ENCODE results near the gene RSPRY1.
"Not testable (repeated sequence)": the region's sequence is repeated elsewhere in the genome, so short reads cannot be mapped to it uniquely, and the experiment has no call there.

Gene RSPRY1

DNA sequence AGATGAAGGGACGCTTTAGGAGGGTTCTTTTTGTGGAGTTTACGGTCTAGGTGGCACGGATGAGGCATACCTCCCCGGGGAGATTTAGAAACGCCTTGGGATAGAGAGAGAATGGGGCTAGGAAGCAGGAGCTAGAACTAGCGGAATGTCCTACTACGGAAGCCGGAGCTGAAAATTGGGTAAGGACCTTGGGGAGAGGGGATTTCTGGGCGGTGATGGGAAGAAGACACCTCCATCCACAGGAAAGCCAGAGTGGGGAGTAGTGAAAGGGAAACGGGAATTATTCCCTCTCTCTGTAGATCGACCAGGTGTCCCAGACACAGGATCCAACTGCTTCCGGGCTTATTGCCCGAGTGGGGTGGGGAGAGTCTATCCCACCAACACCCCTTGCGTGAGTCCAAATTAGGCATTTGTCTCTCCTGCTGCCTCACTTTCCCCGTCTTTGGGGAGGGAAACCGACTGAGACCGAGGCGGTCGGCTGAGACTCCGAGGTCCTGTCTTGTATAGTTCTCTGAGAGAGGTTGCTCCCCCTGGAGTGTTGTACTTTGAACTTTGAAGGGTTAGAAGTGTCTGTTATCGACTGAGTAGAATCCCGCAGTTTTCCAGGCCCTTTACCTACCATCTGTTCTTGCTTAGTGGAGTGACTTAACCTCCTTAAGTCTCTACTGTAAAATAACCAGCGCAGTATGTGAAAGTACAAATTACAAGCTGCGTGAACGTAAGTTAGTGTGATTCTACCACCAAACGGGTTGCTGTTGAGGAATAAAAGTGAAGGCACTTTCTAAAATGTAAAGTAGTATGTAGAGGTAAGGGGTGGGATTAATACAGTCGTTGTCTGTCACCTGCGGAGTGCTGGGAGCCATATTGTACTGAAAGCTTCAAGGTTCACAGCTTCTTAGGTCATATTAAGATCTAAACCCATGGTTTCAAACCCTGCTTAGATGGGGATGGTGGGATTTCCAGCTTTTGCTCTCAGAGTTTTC lies 1.0 kb downstream of the RSPRY1 start:
- no peak for DNase-seq (ENCODE audit: low read depth in 2 of 2)

DNA sequence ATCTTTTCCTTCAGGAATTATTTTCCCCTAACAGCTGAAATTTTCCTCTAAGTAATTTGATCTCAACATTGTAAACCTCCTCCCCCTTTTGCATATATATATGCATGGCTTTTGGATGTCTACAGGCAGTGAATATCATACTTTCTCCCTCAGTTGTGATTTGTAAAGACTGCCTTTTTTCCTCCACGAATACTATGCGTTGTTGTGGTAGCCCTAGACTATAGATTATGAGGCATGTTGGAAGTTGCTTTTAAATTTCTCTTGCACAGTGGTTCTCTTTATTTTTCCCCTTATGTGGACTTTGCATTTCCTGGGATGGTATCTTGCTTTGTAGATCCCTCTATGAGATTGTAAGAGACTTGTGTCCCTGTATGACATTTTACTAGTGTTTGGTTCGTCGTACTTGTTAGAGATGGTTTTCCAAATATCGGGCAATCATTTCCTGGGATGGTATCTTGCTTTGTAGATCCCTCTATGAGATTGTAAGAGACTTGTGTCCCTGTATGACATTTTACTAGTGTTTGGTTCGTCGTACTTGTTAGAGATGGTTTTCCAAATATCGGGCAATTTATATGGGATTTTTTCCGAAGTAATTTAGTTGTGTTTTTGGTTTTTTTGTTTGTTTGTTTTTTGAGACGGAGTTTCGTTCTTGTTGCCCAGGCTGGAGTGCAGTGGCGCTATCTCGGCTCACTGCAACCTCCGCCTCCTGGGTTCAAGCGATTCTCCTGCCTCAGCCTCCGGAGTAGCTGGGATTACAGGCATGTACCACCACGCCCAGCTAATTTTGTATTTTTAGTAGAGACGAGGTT lies 2.0 kb downstream of the RSPRY1 start:
- not testable (repeated sequence) for DNase-seq (ENCODE audit: low read depth in 2 of 2)

DNA sequence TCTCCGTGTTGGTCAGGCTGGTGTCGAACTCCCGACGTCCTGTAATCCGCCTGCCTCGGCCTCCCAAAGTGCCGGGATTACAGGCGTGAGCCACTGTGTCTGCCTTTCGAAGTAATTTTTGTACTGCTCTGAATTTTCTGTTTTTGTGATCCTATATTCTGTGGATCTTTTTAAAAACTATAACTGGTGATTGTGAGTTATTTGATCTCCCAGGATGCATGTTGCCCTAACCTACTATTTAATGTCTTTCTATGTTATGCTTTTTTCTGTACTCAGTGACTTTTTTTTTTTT lies 2.5 kb downstream of the RSPRY1 start:
- no peak for DNase-seq (ENCODE audit: low read depth in 2 of 2)

DNA sequence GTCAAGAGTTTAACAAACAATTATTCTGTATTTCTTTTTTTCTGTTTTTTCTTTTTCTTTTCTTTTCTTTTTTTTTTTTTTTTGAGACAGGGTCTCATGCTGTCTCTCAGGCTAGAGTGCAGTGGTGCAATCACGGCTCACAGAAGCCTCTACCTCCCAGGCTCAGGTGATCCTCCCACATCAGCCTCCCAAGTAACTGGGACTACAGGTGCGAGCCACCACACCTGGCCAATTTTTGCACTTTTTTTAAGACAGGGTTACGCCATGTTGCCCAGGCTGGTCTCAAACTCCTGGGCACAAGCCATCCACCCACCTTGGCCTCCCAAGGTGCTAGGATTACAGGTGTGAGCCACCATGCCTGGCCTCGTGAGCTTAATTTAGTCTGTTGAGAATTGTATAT lies 3.4 kb downstream of the RSPRY1 start:
- DNase-seq (ENCODE audit: low read depth in 2 of 2): not testable (repeated sequence)

DNA sequence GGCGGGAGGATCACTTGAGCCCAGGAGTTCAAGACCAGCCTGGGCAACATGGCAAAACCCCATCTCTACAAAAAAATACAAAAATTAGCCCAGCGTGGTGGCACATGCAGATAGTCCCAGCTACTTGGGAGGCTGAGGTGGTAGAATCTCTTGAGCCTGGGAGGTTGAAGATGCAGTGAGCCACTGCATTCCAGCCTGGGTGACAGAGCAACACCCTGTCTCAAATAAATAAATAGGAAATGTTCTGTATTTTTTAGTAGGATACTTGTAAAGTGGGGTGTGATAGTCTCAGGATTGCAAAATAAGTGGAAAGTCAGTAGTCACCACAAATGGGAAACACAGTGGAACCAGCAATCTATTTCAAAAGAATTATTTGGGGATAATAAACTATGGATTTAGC lies 4.0 kb downstream of the RSPRY1 start:
- no peak for DNase-seq (ENCODE audit: low read depth in 2 of 2)

DNA sequence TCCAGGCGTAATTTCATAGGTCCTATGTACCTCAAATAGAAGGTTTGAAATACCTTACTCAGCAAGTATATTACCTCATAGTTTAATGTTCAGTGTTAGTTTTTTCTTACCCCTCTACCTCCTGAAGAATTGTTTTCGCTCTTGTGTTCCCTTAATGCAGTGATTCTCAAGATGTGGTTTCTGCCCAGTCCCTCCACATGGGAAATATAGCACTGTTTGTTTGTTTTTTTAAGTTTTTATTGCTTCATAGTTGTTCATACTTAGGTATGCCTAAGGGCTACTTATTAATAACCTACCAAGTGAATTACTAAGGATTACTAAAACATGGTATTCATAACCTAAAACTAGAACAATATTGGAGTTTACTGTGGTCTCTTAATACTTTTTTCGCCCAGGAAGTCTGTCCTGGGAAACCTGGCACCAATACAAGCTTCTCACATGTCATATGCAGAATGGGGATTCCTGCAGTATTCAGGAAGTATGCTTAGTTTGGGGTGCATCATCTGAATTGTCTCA lies 5.0 kb downstream of the RSPRY1 start:
- DNase-seq (ENCODE audit: low read depth in 2 of 2): no peak

DNA sequence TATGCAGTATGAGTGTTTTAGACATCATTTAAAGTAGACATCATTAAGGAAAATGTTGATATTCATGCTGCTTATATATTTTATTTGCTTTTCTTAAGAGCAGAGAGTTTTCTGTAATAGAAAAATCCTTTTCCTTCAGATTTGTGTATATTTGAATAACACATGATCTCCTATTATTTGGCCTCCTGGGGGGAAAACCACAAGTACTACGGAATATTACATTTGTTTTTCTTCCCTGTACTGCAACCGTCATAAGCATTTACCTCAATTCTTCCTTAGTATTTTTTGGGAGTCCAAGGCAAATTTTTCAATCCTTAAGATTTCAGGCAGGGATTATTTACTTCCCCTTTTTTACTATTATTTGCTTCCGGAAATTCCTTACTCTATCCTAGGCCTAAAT lies 6.0 kb downstream of the RSPRY1 start:
- no peak for DNase-seq (ENCODE audit: low read depth in 2 of 2)

DNA sequence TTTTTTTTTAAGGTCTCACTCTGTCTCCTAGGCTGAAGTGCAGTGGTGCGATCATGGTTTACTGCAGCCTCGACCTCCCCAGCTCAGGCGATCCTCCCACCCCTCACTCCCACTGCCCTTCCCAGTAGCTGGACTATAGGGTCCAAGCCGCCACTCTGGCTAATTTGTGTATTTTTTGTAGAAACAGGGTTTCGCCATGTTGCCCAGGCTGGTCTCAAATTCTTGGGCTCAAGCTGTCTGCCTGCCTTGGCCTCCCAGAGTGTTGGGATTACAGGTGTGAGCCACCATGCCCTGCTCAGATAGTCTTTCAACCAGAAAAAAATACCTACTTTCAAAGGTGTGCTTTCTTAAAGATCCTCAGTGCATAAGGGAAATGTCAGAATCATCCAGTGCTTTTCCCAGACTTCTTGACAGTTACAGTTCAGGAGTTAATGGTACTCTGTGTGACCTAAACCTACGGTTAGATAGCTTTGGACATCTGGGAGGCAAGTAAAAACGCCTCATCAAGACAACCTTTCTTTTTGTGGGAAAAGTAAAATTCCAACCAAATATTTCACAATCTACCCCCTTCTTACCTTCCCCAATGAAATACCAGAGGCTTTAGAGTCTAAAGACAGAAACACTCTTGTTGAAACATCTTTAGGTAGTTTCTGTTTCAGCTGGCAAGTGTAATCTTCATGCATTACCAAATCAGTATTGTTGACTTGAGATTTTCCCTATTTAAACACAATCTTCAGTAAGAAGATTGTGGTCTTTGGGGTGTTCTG lies 6.8 kb downstream of the RSPRY1 start:
- DNase-seq (ENCODE audit: low read depth in 2 of 2): no peak

DNA sequence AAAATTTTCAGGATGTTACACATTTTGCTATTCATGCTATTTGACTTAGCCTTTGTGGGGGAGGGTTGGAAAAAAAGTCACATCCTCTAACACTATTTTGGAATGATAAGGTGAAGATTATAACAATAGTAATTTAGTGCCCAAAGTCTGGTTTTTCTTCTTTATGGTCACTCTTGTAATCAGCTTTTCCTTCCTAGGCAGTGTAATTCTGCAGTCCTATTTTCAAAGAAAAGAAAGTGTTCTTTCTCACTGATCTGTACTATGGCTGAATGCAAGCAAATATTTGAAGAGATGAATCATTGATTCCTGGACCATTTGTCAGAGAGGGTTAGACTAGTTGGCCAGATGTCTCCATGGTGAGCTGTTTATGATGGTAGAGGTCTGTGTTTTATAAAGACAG lies 8.4 kb downstream of the RSPRY1 start:
- DNase-seq (ENCODE audit: low read depth in 2 of 2): no peak

DNA sequence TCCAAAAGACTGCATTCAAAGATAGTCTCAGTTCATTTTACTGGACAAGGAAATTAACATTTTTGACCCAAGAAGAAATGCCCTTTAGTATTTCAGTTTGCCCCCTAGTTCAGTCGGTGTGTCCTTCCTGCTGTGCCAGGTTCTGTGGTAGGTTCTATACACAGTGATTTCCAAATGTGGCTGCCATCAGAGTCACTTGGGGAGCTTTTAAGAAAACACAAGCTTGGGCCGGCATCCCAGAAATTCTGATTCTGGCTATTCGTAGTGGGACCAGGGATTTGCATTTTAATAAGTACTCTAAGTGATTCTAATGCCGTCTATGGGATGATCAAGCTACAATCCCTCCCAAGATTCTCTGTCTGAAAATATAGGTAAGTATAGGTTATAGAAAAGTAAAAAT lies 10.2 kb downstream of the RSPRY1 start:
- no peak for DNase-seq (ENCODE audit: low read depth in 2 of 2)

DNA sequence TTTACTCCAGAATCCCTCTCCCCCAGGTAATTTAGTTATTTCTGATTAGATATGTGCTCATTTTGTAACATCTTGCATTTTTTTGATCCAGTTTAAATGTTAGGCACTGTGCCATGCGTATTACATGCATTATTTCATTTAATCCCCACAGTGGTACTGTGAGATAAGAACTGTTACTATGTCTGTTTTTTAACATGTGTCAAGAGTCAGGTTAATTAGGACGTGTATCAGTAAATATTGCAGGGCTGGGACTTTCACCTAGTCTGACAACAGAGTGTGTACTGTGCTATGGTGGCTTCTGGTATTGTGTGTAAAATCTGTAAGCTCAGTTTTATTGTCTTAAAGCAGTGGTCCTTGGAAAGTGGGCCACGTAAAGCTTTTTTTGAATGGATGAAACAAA lies 10.6 kb downstream of the RSPRY1 start:
- DNase-seq (ENCODE audit: low read depth in 2 of 2): no peak

DNA sequence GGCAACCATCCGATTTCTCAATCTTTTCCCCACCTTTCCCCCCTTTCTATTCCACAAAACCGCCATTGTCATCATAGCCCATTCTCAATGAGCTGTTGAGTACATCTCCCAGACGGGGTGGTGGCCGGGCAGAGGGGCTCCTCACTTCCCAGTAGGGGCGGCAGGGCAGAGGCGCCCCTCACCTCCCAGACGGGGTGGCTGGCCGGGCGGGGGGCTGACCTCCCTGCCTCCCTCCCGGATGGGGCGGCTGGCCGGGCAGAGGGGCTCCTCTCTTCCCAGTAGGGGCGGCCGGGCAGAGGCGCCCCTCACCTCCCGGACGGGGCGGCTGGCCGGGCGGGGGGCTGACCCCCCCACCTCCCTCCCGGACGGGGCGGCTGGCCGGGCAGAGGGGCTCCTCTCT lies 14.2 kb downstream of the RSPRY1 start:
- DNase-seq (ENCODE audit: low read depth in 2 of 2): not testable (repeated sequence)

DNA sequence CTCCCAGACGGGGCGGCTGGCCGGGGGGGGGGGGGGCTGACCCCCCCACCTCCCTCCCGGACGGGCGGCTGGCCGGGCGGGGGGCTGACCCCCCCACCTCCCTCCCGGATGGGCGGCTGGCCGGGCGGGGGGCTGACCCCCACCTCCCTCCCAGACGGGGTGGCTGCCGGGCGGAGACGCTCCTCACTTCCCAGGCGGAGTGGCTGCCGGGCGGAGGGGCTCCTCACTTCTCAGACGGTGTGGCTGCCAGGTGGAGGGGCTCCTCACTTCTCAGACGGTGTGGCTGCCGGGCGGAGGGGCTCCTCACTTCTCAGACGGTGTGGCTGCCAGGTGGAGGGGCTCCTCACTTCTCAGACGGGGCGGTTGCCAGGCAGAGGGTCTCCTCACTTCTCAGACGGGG lies 14.8 kb downstream of the RSPRY1 start:
- not testable (repeated sequence) for DNase-seq (ENCODE audit: low read depth in 2 of 2)

DNA sequence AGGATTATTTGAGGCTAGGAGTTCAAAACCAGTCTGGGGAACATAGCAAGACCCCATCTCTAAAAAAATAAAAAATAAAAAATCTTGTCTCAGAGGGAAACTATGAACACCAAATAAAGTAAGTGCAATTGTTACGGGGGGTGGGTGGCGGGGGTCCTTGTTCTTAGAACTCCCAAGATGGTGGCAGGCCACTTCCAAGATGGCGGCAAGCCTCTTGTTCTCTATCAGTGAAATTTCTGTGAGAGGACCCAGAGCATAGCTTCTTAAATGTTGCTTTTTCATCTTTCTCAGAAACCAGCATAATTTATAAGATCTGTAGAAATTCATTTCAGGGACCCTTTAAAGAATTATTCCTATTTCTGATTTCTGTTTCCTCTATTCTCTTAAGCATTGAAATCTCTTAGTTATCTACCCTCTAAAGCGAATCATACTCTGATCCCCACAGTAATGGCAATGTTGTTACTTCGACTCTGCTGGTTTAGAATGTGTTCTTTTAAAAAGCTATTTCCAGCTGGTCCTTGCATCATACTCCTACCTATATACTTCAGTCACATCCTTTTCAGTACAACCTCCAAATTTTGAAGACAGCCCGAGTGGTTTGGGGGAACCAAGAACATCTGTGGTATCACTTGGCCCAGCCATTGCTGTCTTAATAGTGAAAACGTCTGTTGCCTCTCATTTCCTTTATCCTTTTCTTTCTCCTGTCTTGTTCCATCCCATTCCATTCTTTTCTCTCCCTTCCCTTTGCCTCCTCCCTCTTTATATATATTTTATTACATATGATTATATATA lies 16.2 kb downstream of the RSPRY1 start:
- DNase-seq (ENCODE audit: low read depth in 2 of 2): no peak

DNA sequence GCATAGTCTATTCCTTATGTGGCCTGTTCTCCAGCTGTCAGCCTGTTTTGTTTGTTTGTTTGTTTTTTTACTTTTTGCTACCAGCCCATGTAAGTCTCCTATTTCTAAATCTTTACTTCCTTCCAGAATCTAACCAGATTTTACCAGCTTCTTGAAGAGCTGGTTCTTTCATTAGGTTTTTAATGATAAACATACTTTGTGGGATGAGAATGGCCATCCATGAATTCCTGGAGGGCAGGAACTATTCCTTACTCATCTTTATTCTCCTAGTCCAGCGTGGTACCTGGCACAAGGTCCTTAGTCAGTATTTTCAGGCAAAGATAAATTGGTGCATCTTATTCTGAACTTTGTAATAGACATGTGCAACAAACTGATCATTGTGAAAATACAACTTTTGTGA lies 17.3 kb downstream of the RSPRY1 start:
- no peak for DNase-seq (ENCODE audit: low read depth in 2 of 2)

DNA sequence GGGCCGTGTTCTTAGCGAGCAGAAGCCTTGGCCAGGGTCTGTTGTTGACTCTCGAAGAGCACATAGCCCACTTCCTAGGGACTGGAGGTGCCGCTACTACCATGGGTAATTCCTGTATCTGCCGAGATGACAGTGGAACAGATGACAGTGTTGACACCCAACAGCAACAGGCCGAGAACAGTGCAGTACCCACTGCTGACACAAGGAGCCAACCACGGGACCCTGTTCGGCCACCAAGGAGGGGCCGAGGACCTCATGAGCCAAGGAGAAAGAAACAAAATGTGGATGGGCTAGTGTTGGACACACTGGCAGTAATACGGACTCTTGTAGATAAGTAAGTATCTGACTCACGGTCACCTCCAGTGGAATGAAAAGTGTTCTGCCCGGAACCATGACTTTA lies 18.5 kb downstream of the RSPRY1 start:
- no peak for DNase-seq (ENCODE audit: low read depth in 2 of 2)

DNA sequence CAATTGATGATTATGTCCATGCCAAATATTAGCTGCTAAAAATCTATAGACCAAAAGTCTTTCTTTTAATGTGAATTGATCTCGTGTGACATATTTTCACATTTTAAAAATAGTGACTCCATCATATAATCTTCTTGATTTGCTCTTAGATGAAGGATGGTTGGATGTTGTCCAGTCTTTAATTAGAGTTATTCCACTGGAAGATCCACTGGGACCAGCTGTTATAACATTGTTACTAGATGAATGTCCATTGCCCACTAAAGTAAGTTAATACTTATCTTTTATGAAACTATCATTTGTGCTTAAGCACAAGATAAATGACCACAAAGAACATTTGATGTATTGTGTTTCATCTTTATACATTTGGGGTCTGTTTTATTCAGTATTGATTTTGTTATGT lies 22.8 kb downstream of the RSPRY1 start:
- DNase-seq (ENCODE audit: low read depth in 2 of 2): no peak

DNA sequence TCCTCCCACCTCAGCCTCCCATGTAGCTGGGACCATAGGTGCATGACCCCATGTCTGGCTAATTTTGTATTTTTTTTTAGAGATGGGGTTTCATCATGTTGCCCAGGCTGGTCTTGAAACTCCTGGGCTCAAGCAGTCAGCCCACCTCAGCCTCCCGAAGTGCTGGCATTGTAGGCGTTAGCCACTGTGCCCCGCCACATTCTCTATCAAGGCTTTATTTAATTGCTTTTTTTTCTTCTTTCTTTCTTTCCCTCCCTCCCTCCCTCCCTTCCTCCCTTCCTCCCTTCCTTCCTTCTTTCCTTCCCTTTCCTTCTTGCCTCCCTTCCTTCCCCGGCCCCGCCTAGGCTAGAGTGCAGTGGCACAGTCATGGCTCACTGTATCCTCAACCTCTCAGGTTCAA lies 23.7 kb downstream of the RSPRY1 start:
- no peak for DNase-seq (ENCODE audit: low read depth in 2 of 2)

DNA sequence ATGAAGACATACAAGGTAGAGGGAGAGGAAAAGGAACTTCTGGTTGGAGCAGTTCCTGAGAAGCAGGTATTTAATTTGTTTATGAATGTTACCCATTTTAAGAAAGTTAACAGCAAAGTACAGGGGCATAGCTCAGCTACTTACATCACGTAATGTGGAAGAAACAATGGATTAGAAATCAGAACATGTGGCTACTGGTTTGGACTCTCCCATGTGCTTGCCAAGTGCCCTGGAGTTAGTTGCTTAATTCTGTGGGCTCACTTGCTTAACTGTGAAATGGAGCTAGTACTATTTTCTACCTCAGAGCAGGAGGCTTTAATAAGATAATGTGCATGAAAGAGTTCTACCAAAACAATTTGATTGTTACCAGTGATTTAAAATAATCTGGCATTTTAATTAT lies 27.3 kb downstream of the RSPRY1 start:
- no peak for DNase-seq (ENCODE audit: low read depth in 2 of 2)

DNA sequence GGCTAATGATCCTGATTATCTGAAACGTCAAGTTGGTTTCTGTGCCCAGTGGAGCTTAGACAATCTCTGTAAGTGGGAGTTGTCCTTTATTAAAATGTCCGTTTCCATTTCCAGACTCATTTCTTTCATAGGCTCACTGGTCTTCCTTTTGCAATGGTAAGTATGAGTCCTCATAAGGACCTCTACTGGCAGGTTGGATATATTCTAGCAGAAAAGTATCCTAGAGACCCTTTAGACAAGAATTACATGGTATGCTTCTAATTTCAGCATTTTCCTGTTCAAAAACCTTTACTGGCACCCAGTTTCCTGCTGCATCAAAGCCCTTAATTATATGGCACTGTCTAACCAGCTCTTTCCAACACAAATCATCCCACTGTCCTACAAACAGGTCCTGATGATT lies 30.8 kb downstream of the RSPRY1 start:
- no peak for DNase-seq (ENCODE audit: low read depth in 2 of 2)

DNA sequence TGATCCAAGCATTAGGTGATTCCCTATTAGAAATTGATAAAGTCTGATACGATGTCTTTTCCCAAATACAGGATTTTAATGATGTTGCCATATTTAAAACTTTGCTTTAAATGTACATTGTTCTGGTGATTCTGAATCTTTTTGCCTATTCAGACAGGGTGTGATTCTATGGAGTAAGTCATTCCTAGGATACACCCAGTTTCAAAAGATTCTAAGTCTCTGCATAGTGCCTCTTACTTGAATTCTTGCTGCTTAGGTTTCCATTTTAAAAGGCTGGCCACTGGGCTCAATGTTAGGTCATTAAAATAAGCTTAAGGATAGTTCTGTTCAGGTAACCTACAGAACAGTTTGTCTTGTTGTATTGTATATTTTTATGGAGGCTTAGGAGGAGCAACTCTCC lies 36.9 kb downstream of the RSPRY1 start:
- DNase-seq (ENCODE audit: low read depth in 2 of 2): no peak
